GM18508 (cell line): ENCODE results near the gene TUBA8.
"Not testable (repeated sequence)": the region's sequence is repeated elsewhere in the genome, so short reads cannot be mapped to it uniquely, and the experiment has no call there.

ENCODE experiments used
- ATAC-seq: cut with Tn5 transposase; IDR thresholded peaks from one replicate; pipeline ENCODE4 v1.9.1; 2021; ENCODE audit warnings: moderate number of reproducible peaks; ENCODE audit not compliant: insufficient read depth, unreplicated experiment

The TUBA8 gene

GRCh38 chr22:18103527-18104269 is 6.9 kb upstream of the TUBA8 start:
- ATAC-seq, result no peak

- no peak for ATAC-seq
These were observed 6.0 kb upstream of the TUBA8 start for GRCh38 chr22:18104566-18104965.

- ATAC-seq, result not testable (repeated sequence)
These were observed 4.6 kb upstream of the TUBA8 start for GRCh38 chr22:18105981-18106380.

GRCh38 chr22:18106550-18107341 is 3.9 kb upstream of the TUBA8 start:
- not testable (repeated sequence) for ATAC-seq

GRCh38 chr22:18108187-18108586 is 2.4 kb upstream of the TUBA8 start:
- ATAC-seq, result no peak

GRCh38 chr22:18109410-18110193 is 1.0 kb upstream of the TUBA8 start:
- no peak for ATAC-seq

GRCh38 chr22:18110954-18111758 is 547 bp downstream of the TUBA8 start:
- no peak for ATAC-seq

- ATAC-seq, result no peak
These were observed 1.2 kb downstream of the TUBA8 start for GRCh38 chr22:18111759-18112330.

- ATAC-seq, result no peak
These were observed 1.8 kb downstream of the TUBA8 start for GRCh38 chr22:18112440-18112839.

- no peak for ATAC-seq
These were observed 3.2 kb downstream of the TUBA8 start for GRCh38 chr22:18113680-18114394.

GRCh38 chr22:18114495-18114894 is 3.9 kb downstream of the TUBA8 start:
- no peak for ATAC-seq

- ATAC-seq, result no peak
These were observed 4.5 kb downstream of the TUBA8 start for GRCh38 chr22:18114976-18115652.

- no peak for ATAC-seq
These were observed 5.3 kb downstream of the TUBA8 start for GRCh38 chr22:18115906-18116371.

- no peak for ATAC-seq
These were observed 6.0 kb downstream of the TUBA8 start for GRCh38 chr22:18116634-18117033.

- no peak for ATAC-seq
These were observed 7.8 kb downstream of the TUBA8 start for GRCh38 chr22:18118345-18118915.

GRCh38 chr22:18119409-18120110 is 9.0 kb downstream of the TUBA8 start:
- ATAC-seq, result no peak

GRCh38 chr22:18120857-18121256 is 10.2 kb downstream of the TUBA8 start:
- ATAC-seq, result no peak

GRCh38 chr22:18121506-18121905 is 10.9 kb downstream of the TUBA8 start:
- ATAC-seq, result no peak
